Measurements from ENCODE around the gene SMAD7.

DNA sequence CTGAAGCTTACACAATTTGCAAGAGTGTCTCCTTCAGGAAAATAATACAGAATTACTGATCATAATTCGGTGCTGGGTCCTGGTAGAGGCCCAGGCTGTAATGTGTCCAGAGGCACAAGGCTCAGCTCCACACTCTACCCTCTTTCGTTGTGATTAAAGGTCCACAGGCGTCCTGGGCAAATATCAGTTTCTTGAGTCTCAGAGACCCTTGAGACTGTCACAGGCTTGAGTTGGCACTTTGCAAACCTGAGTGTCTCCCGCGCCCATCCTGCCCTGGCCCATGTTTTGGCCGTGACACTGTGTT, 46.9 kb upstream of the SMAD7 start:
- TF ChIP-seq EZH2phosphoT487 (IDR thresholded peaks at IDR 0.05; ENCODE audit: insufficient read depth, low read depth) = no peak
- TF ChIP-seq EZH2 (IDR thresholded peaks at IDR 0.05; ENCODE audit: insufficient read depth, poor library complexity, severe bottlenecking) = no peak

All from GM23248 (cell line).